DND-41 (cell line): ENCODE data around the gene TTC23L.

Experiments
- ATAC-seq: fragments of 200-7000 bp; cut with Tn5 transposase; 3 replicates; pipeline ENCODE4 v1.9.1; 2021; ENCODE audit warnings: low read depth; ENCODE audit not compliant: insufficient read depth
- DNase-seq: peaks from one replicate; pipeline ENCODE4 v3.0.0-alpha.2; 2020
- H2AFZ ChIP-seq: 2 replicates; pipeline ENCODE4 v1.6.0; 2012; ENCODE audit warnings: low read depth, low read length
- H3K27ac ChIP-seq: 2 replicates; pipeline ENCODE4 v1.5.1; 2012; ENCODE audit warnings: low read length, inconsistent platforms
- H3K27me3 ChIP-seq: fragments of 200-600 bp; sonication (generic); 2 replicates; pipeline ENCODE4 v1.6.0; 2012; ENCODE audit warnings: low read length, mild to moderate bottlenecking, inconsistent platforms; ENCODE audit not compliant: insufficient read depth, poor library complexity
- H3K36me3 ChIP-seq: 2 replicates; pipeline ENCODE4 v1.5.1; 2012; ENCODE audit warnings: low read length, inconsistent platforms; ENCODE audit not compliant: insufficient read depth
- H3K4me1 ChIP-seq: 2 replicates; pipeline ENCODE4 v1.5.1; 2012; ENCODE audit warnings: mild to moderate bottlenecking, low read length; ENCODE audit not compliant: insufficient read depth
- H3K4me2 ChIP-seq: 2 replicates; pipeline ENCODE4 v1.6.0; 2012; ENCODE audit warnings: mild to moderate bottlenecking, moderate library complexity, low read length, inconsistent platforms; ENCODE audit not compliant: insufficient read depth
- H3K4me3 ChIP-seq, 2 experiments: fragments of 200-600 bp in 1 of 2; shearing (Covaris generic) in 1 of 2; 2 replicates each; pipeline ENCODE4 v1.5.1; 2012 to 2016; ENCODE audit warnings: inconsistent platforms in 2 of 2, low read length in 2 of 2, mild to moderate bottlenecking in 2 of 2, low read depth in 1 of 2, moderate library complexity in 1 of 2
- H3K79me2 ChIP-seq: 2 replicates; pipeline ENCODE4 v1.6.0; 2012; ENCODE audit warnings: low read length, inconsistent platforms; ENCODE audit not compliant: insufficient read depth
- H3K9ac ChIP-seq: 2 replicates; pipeline ENCODE4 v1.6.0; 2012; ENCODE audit warnings: low read depth, mild to moderate bottlenecking, inconsistent platforms, low read length, moderate library complexity
- H3K9me3 ChIP-seq: 2 replicates; pipeline ENCODE4 v1.5.1; 2012; ENCODE audit warnings: low read length, moderate library complexity, mild to moderate bottlenecking, inconsistent platforms; ENCODE audit not compliant: insufficient read depth, severe bottlenecking
- H4K20me1 ChIP-seq: 2 replicates; pipeline ENCODE4 v1.6.0; 2012; ENCODE audit warnings: low read length; ENCODE audit not compliant: insufficient read depth
- CTCF ChIP-seq: IDR thresholded peaks from 2 replicates; pipeline ENCODE4 v1.5.1; 2012; ENCODE audit warnings: borderline replicate concordance, low read length, moderate library complexity, mild to moderate bottlenecking; ENCODE audit not compliant: poor library complexity, severe bottlenecking; ENCODE audit errors: extremely low read depth
- EZH2 ChIP-seq: IDR thresholded peaks from 3 replicates; pipeline ENCODE4 v1.6.1; 2012; ENCODE audit warnings: borderline replicate concordance, low read depth, mild to moderate bottlenecking, moderate library complexity, low read length, inconsistent platforms; ENCODE audit not compliant: severe bottlenecking

The TTC23L gene

GRCh38 chr5:34930462-34930844 is 91.5 kb downstream of the TTC23L start:
- peaks cover 18% of the 10 kb centered on the region; the same call in 1 of the 2 replicates for H4K20me1 ChIP-seq
- peaks cover 55% of the 10 kb centered on the region for H3K79me2 ChIP-seq
- DNase-seq (no peak), ATAC-seq (no peak)
- H3K36me3 ChIP-seq, result peaks cover 37% of the 10 kb centered on the region
- peak overlapping the region; percentile 67 for H3K27ac ChIP-seq
- H3K4me3 ChIP-seq, result peak overlapping the region; percentile 72 to 76
- H3K9me3 ChIP-seq, result no peaks in the 10 kb centered on the region
- peak overlapping the region; percentile 80 for H3K9ac ChIP-seq
- no peak for TF ChIP-seq CTCF
- TF ChIP-seq EZH2, result no peak
- H3K4me1 ChIP-seq, result peaks cover 37% of the 10 kb centered on the region
- H3K4me2 ChIP-seq, result peak overlapping the region; percentile 67
- H2AFZ ChIP-seq, result peak overlapping the region; percentile 83
- no peaks in the 10 kb centered on the region for H3K27me3 ChIP-seq

GRCh38 chr5:34930870-34931269 is 91.9 kb downstream of the TTC23L start:
- Histone ChIP-seq H2AFZ (no peak overlapping the region), H3K9me3 (no peaks in the 10 kb centered on the region), H3K27me3 (no peaks in the 10 kb centered on the region), H4K20me1 (peaks cover 18% of the 10 kb centered on the region; the same call in 1 of the 2 replicates), H3K9ac (peak overlapping the region; percentile 80), H3K27ac (peak overlapping the region; percentile 67), H3K4me1 (peaks cover 37% of the 10 kb centered on the region), H3K36me3 (peaks cover 37% of the 10 kb centered on the region), H3K79me2 (peaks cover 55% of the 10 kb centered on the region), H3K4me2 (peak overlapping the region; percentile 67), H3K4me3 (peak overlapping the region; percentile 72 to 76; a peak in 3 of 4 replicates)
- DNase-seq, result no peak
- no peak for ATAC-seq
- TF ChIP-seq CTCF (no peak), EZH2 (no peak)

- ATAC-seq (no peak), DNase-seq (no peak)
- no peak overlapping the region for H3K9ac ChIP-seq
- H3K4me3 ChIP-seq, result no peak overlapping the region
- H2AFZ ChIP-seq, result no peak overlapping the region
- no peak overlapping the region for H3K27ac ChIP-seq
- H3K79me2 ChIP-seq, result peaks cover 57% of the 10 kb centered on the region
- peaks cover 37% of the 10 kb centered on the region for H3K4me1 ChIP-seq
- peaks cover 18% of the 10 kb centered on the region; the same call in 1 of the 2 replicates for H4K20me1 ChIP-seq
- no peak for TF ChIP-seq CTCF
- no peak for TF ChIP-seq EZH2
- H3K4me2 ChIP-seq, result peak overlapping the region; percentile 40; the same call in 1 of the 2 replicates
- H3K36me3 ChIP-seq, result peaks cover 46% of the 10 kb centered on the region
- no peaks in the 10 kb centered on the region for H3K9me3 ChIP-seq
- no peaks in the 10 kb centered on the region for H3K27me3 ChIP-seq
These were observed 94.0 kb downstream of the TTC23L start for GRCh38 chr5:34932947-34933346.
